H7 (cell line): ENCODE data around the gene DPY30. TPM values are rescaled to one million over a fixed set of nuclear protein-coding genes. Genes with fewer than 3 reads are reported as not detected.
"Not testable (repeated sequence)": the region's sequence is repeated elsewhere in the genome, so short reads cannot be mapped to it uniquely, and the experiment has no call there.

Source experiments
- DNase-seq: peaks from one replicate; pipeline ENCODE4 v3.0.0; 2012
- H3K27me3 ChIP-seq: 2 replicates; pipeline ENCODE4 v1.6.0; 2011; ENCODE audit warnings: mild to moderate bottlenecking, low read length; ENCODE audit not compliant: control insufficient read depth, insufficient read depth
- H3K36me3 ChIP-seq: replicated peaks from 2 replicates; pipeline ENCODE4 v1.5.1; 2011; ENCODE audit warnings: low read length; ENCODE audit not compliant: control insufficient read depth, insufficient read depth
- H3K4me3 ChIP-seq: 2 replicates; pipeline ENCODE4 v1.5.1; 2011; ENCODE audit warnings: low read depth, mild to moderate bottlenecking, control low read depth, low read length, moderate library complexity; ENCODE audit not compliant: insufficient read depth
- total RNA-seq: library from RNA; depleted of rRNA; stranded (reverse); fragments of >200 nt; shearing (Covaris generic); gene quantifications from 2 replicates; pipeline ENCODE4 v1.2.3, GENCODE V29; 2014; rRNA removed

Gene DPY30
- total RNA-seq, result 86.0 and 122 TPM in 2 replicates

GRCh38 chr2:32039447-32040219, at the start of gene DPY30:
Gene DPY30, minus strand, starts transcription at chr2:32039805. Its CDS starts 349 bp downstream, at chr2:32039456.
- peaks cover 1% of the 10 kb centered on the region; the same call in 1 of the 2 replicates for H3K36me3 ChIP-seq
- no peaks in the 10 kb centered on the region for H3K27me3 ChIP-seq
- peak; percentile 93 for DNase-seq
- peak within 1 kb of the TSS; percentile 90 for H3K4me3 ChIP-seq

- Histone ChIP-seq H3K4me3 (no peak overlapping the region), H3K36me3 (no peaks in the 10 kb centered on the region), H3K27me3 (no peaks in the 10 kb centered on the region)
- no peak for DNase-seq
These were observed 34.5 kb upstream of the DPY30 start for GRCh38 chr2:32074134-32074506.

GRCh38 chr2:32067549-32067948, 27.9 kb upstream of the DPY30 start:
- DNase-seq, result no peak
- Histone ChIP-seq H3K4me3 (no peak overlapping the region), H3K27me3 (no peaks in the 10 kb centered on the region), H3K36me3 (no peaks in the 10 kb centered on the region)

- Histone ChIP-seq H3K27me3 (no peaks in the 10 kb centered on the region), H3K4me3 (peak overlapping the region; percentile 68), H3K36me3 (no peaks in the 10 kb centered on the region)
- no peak for DNase-seq
These were observed 25.1 kb upstream of the DPY30 start for GRCh38 chr2:32064713-32065112.

GRCh38 chr2:32064021-32064601, 24.5 kb upstream of the DPY30 start:
- Histone ChIP-seq H3K4me3 (peak overlapping the region; percentile 68), H3K36me3 (no peaks in the 10 kb centered on the region), H3K27me3 (no peaks in the 10 kb centered on the region)
- no peak for DNase-seq

- Histone ChIP-seq H3K27me3 (no peaks in the 10 kb centered on the region), H3K36me3 (no peaks in the 10 kb centered on the region), H3K4me3 (peak within 1 kb of the TSS; percentile 68)
- peak; percentile 98 for DNase-seq
These were observed 23.9 kb upstream of the DPY30 start, which contains the start of gene SPAST for GRCh38 chr2:32063310-32064020. Gene SPAST, plus strand, starts transcription at chr2:32063556. Its CDS starts 276 bp downstream, at chr2:32063832.

- Histone ChIP-seq H3K27me3 (no peaks in the 10 kb centered on the region), H3K4me3 (peak overlapping the region; percentile 68), H3K36me3 (no peaks in the 10 kb centered on the region)
- DNase-seq, result peak; percentile 61
These were observed 22.6 kb upstream of the DPY30 start for GRCh38 chr2:32061973-32062861.

- no peaks in the 10 kb centered on the region for H3K27me3 ChIP-seq
- no peak for DNase-seq
- no peaks in the 10 kb centered on the region for H3K36me3 ChIP-seq
- no peak overlapping the region for H3K4me3 ChIP-seq
These were observed 21.8 kb upstream of the DPY30 start for GRCh38 chr2:32061430-32061829.

- H3K36me3 ChIP-seq, result no peaks in the 10 kb centered on the region
- DNase-seq, result no peak
- no peak overlapping the region for H3K4me3 ChIP-seq
- H3K27me3 ChIP-seq, result no peaks in the 10 kb centered on the region
These were observed 20.7 kb upstream of the DPY30 start for GRCh38 chr2:32060266-32060665.

- Histone ChIP-seq H3K36me3 (no peaks in the 10 kb centered on the region), H3K4me3 (no peak overlapping the region), H3K27me3 (no peaks in the 10 kb centered on the region)
- no peak for DNase-seq
These were observed 18.5 kb upstream of the DPY30 start for GRCh38 chr2:32058130-32058529.

GRCh38 chr2:32054583-32054982, 15.0 kb upstream of the DPY30 start:
- not testable (repeated sequence) for DNase-seq, H3K4me3 ChIP-seq, H3K36me3 ChIP-seq, H3K27me3 ChIP-seq

GRCh38 chr2:32051836-32052439, 12.3 kb upstream of the DPY30 start:
- no peak overlapping the region for H3K4me3 ChIP-seq
- H3K36me3 ChIP-seq, result no peaks in the 10 kb centered on the region
- DNase-seq, result no peak
- no peaks in the 10 kb centered on the region for H3K27me3 ChIP-seq

GRCh38 chr2:32043561-32043960, 4.0 kb upstream of the DPY30 start:
- Histone ChIP-seq H3K36me3 (no peaks in the 10 kb centered on the region), H3K27me3 (no peaks in the 10 kb centered on the region), H3K4me3 (no peak overlapping the region)
- no peak for DNase-seq
